GM23248 (cell line): ENCODE data around the gene EMC1. TPM values are rescaled to one million over a fixed set of nuclear protein-coding genes. Genes with fewer than 3 reads are reported as not detected.

Experiments used
- DNase-seq: peaks from one replicate; pipeline ENCODE4 v3.0.0-alpha.2; 2015
- H2AFZ ChIP-seq: fragments of 200-600 bp; sonication (generic); 2 replicates; pipeline ENCODE4 v1.6.1; 2016; ENCODE audit warnings: antibody characterized with exemption
- H3F3A ChIP-seq: fragments of 200-600 bp; sonication (generic); 2 replicates; pipeline ENCODE4 v1.6.1; 2016; ENCODE audit warnings: mild to moderate bottlenecking, antibody characterized with exemption, mixed run types; ENCODE audit not compliant: insufficient read depth
- H3K27ac ChIP-seq: fragments of 200-600 bp; sonication (generic); 2 replicates; pipeline ENCODE4 v1.5.1; 2016; ENCODE audit warnings: mild to moderate bottlenecking
- H3K27me3 ChIP-seq: fragments of 200-600 bp; sonication (generic); replicated peaks from 2 replicates; pipeline ENCODE4 v1.6.1; 2016; ENCODE audit warnings: mild to moderate bottlenecking; ENCODE audit not compliant: insufficient read depth
- H3K36me3 ChIP-seq: fragments of 200-600 bp; sonication (generic); 2 replicates; pipeline ENCODE4 v1.6.1; 2016; ENCODE audit warnings: low read depth, mild to moderate bottlenecking
- H3K4me1 ChIP-seq: fragments of 200-600 bp; sonication (generic); 2 replicates; pipeline ENCODE4 v1.6.1; 2016; ENCODE audit warnings: mild to moderate bottlenecking; ENCODE audit not compliant: insufficient read depth
- H3K4me2 ChIP-seq: fragments of 200-600 bp; sonication (generic); one replicate; pipeline ENCODE4 v1.6.1; 2016; ENCODE audit warnings: mild to moderate bottlenecking; ENCODE audit not compliant: unreplicated experiment
- H3K4me3 ChIP-seq: fragments of 200-600 bp; sonication (generic); 2 replicates; pipeline ENCODE4 v1.5.1; 2016; ENCODE audit warnings: mild to moderate bottlenecking
- H3K79me2 ChIP-seq: fragments of 200-600 bp; sonication (generic); 2 replicates; pipeline ENCODE4 v1.6.1; 2016; ENCODE audit warnings: mild to moderate bottlenecking; ENCODE audit not compliant: insufficient read depth
- H3K9ac ChIP-seq: fragments of 200-600 bp; sonication (generic); 2 replicates; pipeline ENCODE4 v1.6.1; 2016; ENCODE audit warnings: mild to moderate bottlenecking
- H3K9me2 ChIP-seq: fragments of 200-600 bp; sonication (generic); 2 replicates; pipeline ENCODE4 v1.6.1; 2016; ENCODE audit warnings: mixed run types, mild to moderate bottlenecking, moderate library complexity; ENCODE audit not compliant: insufficient read depth
- H3K9me3 ChIP-seq: fragments of 200-600 bp; sonication (generic); one replicate; pipeline ENCODE4 v1.6.1; 2017; ENCODE audit warnings: low read depth
- H4K20me1 ChIP-seq: fragments of 200-600 bp; sonication (generic); 2 replicates; pipeline ENCODE4 v1.6.0; 2016; ENCODE audit not compliant: insufficient read depth
- EZH2 ChIP-seq: fragments of 200-600 bp; sonication (generic); IDR thresholded peaks from 2 replicates; pipeline ENCODE4 v1.6.1; 2018; ENCODE audit warnings: antibody characterized with exemption, mild to moderate bottlenecking; ENCODE audit not compliant: insufficient read depth, poor library complexity, severe bottlenecking
- EZH2phosphoT487 ChIP-seq: fragments of 200-600 bp; sonication (generic); IDR thresholded peaks from 2 replicates; pipeline ENCODE4 v1.6.1; 2018; ENCODE audit warnings: antibody characterized with exemption, moderate library complexity, mild to moderate bottlenecking, low read depth; ENCODE audit not compliant: insufficient read depth
- WGBS, 2 experiments: methylation state at CpG; one replicate each; pipeline ENCODE4 v1.1.6; 2015 to 2017; ENCODE audit warnings: low lambda C conversion rate in 2 of 2, low coverage in 1 of 2; ENCODE audit errors: missing lambda C conversion rate in 2 of 2; 5-methylcytosine and 5-hydroxymethylcytosine counted together
- in situ Hi-C: fragments of 300-500 bp; cut with MboI; formaldehyde crosslinking; loops from 2 replicates; pipeline ENCODE4 v1.15.0; 2020
- polyA plus RNA-seq: library from polyadenylated mRNA; unstranded; fragments of >200 nt; fragmentation: Nextera tagmentation; extraction: Ambion mirVana; gene quantifications from 2 replicates; pipeline ENCODE4 v1.2.1, GENCODE V29; 2016
- total RNA-seq: library from RNA; depleted of rRNA; stranded (reverse); fragments of >200 nt; shearing (Covaris generic); gene quantifications from 2 replicates; pipeline ENCODE4 v1.2.3, GENCODE V29; 2014

EMC1 gene
- total and polyA plus RNA-seq, 2 experiments from 2014 or later: 54.5 to 69.4 TPM

DNA sequence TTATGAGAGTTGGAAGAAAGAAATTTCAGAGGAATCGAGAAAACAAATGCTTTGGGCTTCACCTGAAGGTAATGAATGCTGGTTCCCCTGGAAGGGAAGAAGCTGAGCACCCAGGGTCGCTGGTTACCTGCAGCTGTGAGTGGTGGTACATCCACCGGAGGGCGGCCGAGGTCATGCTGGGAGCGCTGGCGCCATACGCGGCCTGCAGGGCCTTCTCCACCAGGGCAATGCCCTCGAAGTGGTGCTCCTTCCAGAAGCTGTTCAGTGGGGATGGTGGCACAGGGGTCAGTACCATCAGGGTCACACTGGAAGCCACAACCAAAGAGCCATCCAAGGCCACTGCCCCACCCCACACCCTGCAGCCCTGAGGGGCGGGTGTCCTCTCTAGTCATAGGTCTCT is 17.1 kb upstream of the EMC1 start:
- H3K27ac ChIP-seq: no peak overlapping the region
- H2AFZ ChIP-seq: no peak overlapping the region
- no peaks in the 10 kb centered on the region for H3K4me1 ChIP-seq
- no peaks in the 10 kb centered on the region for H4K20me1 ChIP-seq
- 72 to 73% methylated on average over 11 of the region's 11 CpGs for WGBS, 2 experiments
- H3K79me2 ChIP-seq: no peaks in the 10 kb centered on the region
- H3K4me3 ChIP-seq: no peak overlapping the region
- no peak overlapping the region for H3K9ac ChIP-seq
- no peaks in the 10 kb centered on the region for H3K9me2 ChIP-seq
- no peak overlapping the region for H3K4me2 ChIP-seq
- no peaks in the 10 kb centered on the region for H3F3A ChIP-seq
- no peak for TF ChIP-seq EZH2phosphoT487
- no peak for TF ChIP-seq EZH2
- no peaks in the 10 kb centered on the region for H3K36me3 ChIP-seq
- no peak for DNase-seq
- in situ Hi-C loops: no loop called here
- no peaks in the 10 kb centered on the region for H3K9me3 ChIP-seq
- H3K27me3 ChIP-seq: no peaks in the 10 kb centered on the region

DNA sequence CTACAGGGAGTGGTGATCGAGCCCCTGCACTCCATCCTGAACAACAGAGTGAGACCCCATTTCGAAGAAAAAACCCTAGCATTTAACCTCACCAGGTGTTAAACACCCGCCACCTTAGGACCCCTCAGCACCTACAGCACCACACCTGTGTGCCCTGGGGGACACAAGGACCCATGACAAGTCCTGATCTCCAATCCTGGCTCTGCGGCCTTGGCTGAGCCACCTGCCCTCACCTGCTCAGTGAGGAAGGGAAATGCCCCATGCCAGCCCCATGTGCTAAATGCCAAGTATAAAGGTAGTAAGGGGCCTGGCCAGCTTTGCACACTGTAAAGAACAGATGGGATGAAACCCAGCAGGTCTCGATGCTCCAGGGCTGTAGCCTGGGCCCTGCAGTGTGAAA is 11.4 kb upstream of the EMC1 start:
- 97 to 99% methylated on average over 5 of the region's 5 CpGs for WGBS, 2 experiments
- Histone ChIP-seq H4K20me1 (no peaks in the 10 kb centered on the region), H3K4me1 (peaks cover 18% of the 10 kb centered on the region), H3K9ac (no peak overlapping the region), H3K36me3 (peaks cover 20% of the 10 kb centered on the region; the same call in 1 of the 2 replicates), H3K9me2 (no peaks in the 10 kb centered on the region), H3F3A (peaks cover 29% of the 10 kb centered on the region), H3K79me2 (no peaks in the 10 kb centered on the region), H3K4me2 (no peak overlapping the region), H3K27ac (no peak overlapping the region), H3K9me3 (no peaks in the 10 kb centered on the region), H3K27me3 (no peaks in the 10 kb centered on the region), H2AFZ (no peak overlapping the region), H3K4me3 (no peak overlapping the region)
- in situ Hi-C loops: no loop called here
- no peak for DNase-seq
- no peak for TF ChIP-seq EZH2phosphoT487
- no peak for TF ChIP-seq EZH2

DNA sequence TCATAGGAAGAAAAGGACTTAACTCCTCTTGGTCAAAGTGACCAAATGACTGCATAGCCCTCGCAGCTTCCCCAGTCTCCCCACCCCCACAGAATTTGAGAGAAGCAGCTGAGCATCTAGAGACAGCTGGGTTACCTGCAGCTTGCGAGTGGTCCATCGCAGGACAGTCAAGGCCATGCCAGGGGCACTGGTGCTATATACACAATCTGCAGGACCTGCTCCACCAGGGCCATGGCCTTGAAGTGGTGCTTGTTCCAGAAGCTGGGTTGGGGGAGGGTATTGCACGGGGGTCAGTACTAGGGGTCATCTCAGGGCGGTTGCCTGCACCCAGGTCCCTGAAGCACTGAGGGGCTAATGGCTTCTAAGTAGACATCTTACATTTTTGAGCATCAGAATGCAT is 10.7 kb upstream of the EMC1 start:
- H3K27me3 ChIP-seq: no peaks in the 10 kb centered on the region
- H3K9me2 ChIP-seq: no peaks in the 10 kb centered on the region
- H3K4me2 ChIP-seq: no peak overlapping the region
- no peak overlapping the region for H3K4me3 ChIP-seq
- peaks cover 29% of the 10 kb centered on the region for H3F3A ChIP-seq
- no peaks in the 10 kb centered on the region for H4K20me1 ChIP-seq
- H3K9ac ChIP-seq: no peak overlapping the region
- no peaks in the 10 kb centered on the region for H3K9me3 ChIP-seq
- peaks cover 24% of the 10 kb centered on the region for H3K4me1 ChIP-seq
- H2AFZ ChIP-seq: no peak overlapping the region
- no peak overlapping the region for H3K27ac ChIP-seq
- in situ Hi-C loops: no loop called here
- 0 out of 2 replicates have a peak, but pooled peaks cover 1% of the 10 kb centered on the region for H3K79me2 ChIP-seq
- no peak for TF ChIP-seq EZH2
- TF ChIP-seq EZH2phosphoT487: no peak
- 72 to 75% methylated on average over 5 of the region's 5 CpGs for whole genome bisulfite sequencing, 2 experiments
- no peak for DNase-seq
- peaks cover 20% of the 10 kb centered on the region; the same call in 1 of the 2 replicates for H3K36me3 ChIP-seq

DNA sequence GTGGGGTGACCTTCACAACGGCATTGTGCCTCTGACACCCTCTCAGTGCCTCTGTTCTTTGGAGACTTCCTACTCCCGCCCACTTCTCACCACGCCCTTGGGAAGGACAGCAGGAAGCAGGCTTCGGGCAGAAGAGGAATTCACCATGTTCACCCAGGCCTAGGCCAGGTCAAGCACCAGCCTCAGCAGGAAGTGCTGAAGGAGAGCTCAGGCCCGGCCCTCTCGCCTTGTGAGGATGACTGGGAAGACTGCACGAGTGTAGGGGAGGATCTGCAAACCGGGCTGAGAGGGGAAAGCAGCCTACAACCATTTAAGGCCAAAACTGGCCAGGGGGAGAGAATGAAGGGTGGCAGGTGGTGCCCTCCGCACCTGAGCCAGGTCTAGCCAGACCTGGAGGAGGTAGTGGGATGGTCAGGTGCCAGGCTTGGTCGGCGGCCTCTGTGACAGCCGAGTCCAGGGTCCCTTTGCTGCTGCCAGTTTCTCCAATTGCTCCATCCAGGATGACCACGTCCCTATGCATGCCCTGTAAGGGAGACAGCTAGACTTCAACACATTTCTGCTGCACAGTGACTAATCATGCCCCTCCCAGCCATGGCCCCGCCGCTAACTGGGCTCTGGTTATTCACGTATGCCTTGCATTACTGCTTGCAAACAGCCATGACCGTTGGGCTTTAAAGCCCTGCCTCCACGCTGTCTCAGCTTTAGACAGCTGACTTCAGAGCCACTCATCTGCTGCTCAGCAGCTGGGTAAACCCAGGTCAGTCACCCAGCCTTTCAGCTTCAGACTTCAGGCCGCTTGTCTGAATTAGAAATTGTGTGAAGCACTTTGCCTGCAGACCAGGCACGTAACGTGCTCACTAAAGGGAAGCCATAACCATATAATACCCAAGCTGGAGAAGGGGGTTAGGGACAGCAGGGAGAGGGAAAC is 9.2 kb upstream of the EMC1 start:
- peaks cover 28% of the 10 kb centered on the region for H3K4me1 ChIP-seq
- H3K9ac ChIP-seq: peak overlapping the region; percentile 62
- 43 to 48% methylated on average over 20 of the region's 21 CpGs for WGBS, 2 experiments
- no peaks in the 10 kb centered on the region for H3K9me2 ChIP-seq
- H3K27ac ChIP-seq: peak overlapping the region; percentile 84
- no peaks in the 10 kb centered on the region for H3K27me3 ChIP-seq
- H3K79me2 ChIP-seq: peaks cover 12% of the 10 kb centered on the region
- H3K36me3 ChIP-seq: peaks cover 20% of the 10 kb centered on the region; the same call in 1 of the 2 replicates
- H3K9me3 ChIP-seq: no peaks in the 10 kb centered on the region
- H4K20me1 ChIP-seq: no peaks in the 10 kb centered on the region
- peak; percentile 98 for DNase-seq
- H3K4me3 ChIP-seq: no peak overlapping the region
- peak overlapping the region; percentile 54 for H3K4me2 ChIP-seq
- in situ Hi-C loops: no loop called here
- peaks cover 29% of the 10 kb centered on the region for H3F3A ChIP-seq
- TF ChIP-seq EZH2phosphoT487 (no peak), EZH2 (no peak)
- H2AFZ ChIP-seq: no peak overlapping the region
